ENCODE results near the gene SLC2A4.

- TF ChIP-seq CTCF (IDR thresholded peaks at IDR 0.05) (no peak), EP300 (IDR thresholded peaks at IDR 0.05) (no peak), POLR2AphosphoS5 (IDR thresholded peaks at IDR 0.05) (no peak)
Measured at GRCh38 chr17:7292194-7292593, 10.7 kb downstream of the SLC2A4 start.
